ENCODE results near the gene SCGB2B2.

DNA sequence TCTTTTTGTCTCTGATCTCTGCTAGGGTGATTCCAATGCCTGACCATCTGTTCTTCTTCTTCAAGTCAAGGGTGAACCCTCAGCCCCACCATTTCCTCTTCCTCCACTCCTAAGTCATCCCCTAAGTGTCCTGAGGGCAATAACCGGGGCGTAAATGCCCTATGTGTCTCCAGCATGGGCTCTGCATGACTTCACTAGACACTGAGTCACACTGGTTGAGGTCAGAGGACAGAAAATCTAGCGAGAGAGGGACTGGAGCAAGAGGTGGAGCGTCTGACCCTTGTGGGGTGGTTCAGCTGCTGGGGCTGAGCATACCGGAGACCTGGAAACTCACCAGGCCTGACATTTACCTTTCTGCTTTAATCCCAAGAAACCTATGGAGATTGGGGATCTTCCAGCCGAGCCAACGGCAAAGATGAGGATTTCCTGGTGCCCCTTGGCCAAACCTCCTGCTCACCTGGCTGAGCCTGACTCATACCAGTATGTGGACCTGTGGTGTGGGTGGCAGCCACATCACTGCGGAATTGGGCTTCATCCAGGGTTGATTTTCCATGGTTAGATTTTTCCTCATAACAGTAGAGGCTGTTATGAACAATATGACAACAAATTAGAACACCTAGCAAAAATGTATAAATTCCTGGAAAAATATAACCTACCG, 26.9 kb downstream of the SCGB2B2 start:
- no peak for TF ChIP-seq TAF1 (IDR thresholded peaks at IDR 0.05; ENCODE audit: low read depth)
- no peak for TF ChIP-seq ZBTB7A (IDR thresholded peaks at IDR 0.05; ENCODE audit: low read depth)
- no peak for TF ChIP-seq RAD21 (IDR thresholded peaks at IDR 0.05; ENCODE audit: low read depth)
- TF ChIP-seq YY1 (IDR thresholded peaks at IDR 0.05; ENCODE audit: low read depth): no peak
- no peak for TF ChIP-seq TEAD4 (IDR thresholded peaks at IDR 0.05)
- TF ChIP-seq CEBPB (IDR thresholded peaks at IDR 0.05): no peak
- no peak for TF ChIP-seq EP300 (IDR thresholded peaks at IDR 0.05; ENCODE audit: borderline replicate concordance)
- TF ChIP-seq, protein P1, sequence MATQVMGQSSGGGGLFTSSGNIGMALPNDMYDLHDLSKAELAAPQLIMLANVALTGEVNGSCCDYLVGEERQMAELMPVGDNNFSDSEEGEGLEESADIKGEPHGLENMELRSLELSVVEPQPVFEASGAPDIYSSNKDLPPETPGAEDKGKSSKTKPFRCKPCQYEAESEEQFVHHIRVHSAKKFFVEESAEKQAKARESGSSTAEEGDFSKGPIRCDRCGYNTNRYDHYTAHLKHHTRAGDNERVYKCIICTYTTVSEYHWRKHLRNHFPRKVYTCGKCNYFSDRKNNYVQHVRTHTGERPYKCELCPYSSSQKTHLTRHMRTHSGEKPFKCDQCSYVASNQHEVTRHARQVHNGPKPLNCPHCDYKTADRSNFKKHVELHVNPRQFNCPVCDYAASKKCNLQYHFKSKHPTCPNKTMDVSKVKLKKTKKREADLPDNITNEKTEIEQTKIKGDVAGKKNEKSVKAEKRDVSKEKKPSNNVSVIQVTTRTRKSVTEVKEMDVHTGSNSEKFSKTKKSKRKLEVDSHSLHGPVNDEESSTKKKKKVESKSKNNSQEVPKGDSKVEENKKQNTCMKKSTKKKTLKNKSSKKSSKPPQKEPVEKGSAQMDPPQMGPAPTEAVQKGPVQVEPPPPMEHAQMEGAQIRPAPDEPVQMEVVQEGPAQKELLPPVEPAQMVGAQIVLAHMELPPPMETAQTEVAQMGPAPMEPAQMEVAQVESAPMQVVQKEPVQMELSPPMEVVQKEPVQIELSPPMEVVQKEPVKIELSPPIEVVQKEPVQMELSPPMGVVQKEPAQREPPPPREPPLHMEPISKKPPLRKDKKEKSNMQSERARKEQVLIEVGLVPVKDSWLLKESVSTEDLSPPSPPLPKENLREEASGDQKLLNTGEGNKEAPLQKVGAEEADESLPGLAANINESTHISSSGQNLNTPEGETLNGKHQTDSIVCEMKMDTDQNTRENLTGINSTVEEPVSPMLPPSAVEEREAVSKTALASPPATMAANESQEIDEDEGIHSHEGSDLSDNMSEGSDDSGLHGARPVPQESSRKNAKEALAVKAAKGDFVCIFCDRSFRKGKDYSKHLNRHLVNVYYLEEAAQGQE (IDR thresholded peaks at IDR 0.05; ENCODE audit: low read depth): no peak
- TF ChIP-seq, protein P2, sequence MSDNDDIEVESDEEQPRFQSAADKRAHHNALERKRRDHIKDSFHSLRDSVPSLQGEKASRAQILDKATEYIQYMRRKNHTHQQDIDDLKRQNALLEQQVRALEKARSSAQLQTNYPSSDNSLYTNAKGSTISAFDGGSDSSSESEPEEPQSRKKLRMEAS (IDR thresholded peaks at IDR 0.05): no peak
- TF ChIP-seq EGR1 (IDR thresholded peaks at IDR 0.05): no peak
- no peak for TF ChIP-seq CREB1 (IDR thresholded peaks at IDR 0.05; ENCODE audit: low read depth)
- TF ChIP-seq TCF12 (IDR thresholded peaks at IDR 0.05; ENCODE audit: low read depth): no peak

Measured in Ishikawa (cell line).